CD4-positive, alpha-beta T cell treated with Interleukin-4 for 4 hours (primary cell): ENCODE results near the gene C6orf120.
"Not testable (repeated sequence)": the region's sequence is repeated elsewhere in the genome, so short reads cannot be mapped to it uniquely, and the experiment has no call there.

Experiments used
- DNase-seq: peaks from one replicate; pipeline ENCODE4 v3.0.0-alpha.2; 2020

C6orf120 gene

GRCh38 chr6:169684056-169684455, 17.9 kb upstream of the C6orf120 start:
- no peak for DNase-seq

DNA sequence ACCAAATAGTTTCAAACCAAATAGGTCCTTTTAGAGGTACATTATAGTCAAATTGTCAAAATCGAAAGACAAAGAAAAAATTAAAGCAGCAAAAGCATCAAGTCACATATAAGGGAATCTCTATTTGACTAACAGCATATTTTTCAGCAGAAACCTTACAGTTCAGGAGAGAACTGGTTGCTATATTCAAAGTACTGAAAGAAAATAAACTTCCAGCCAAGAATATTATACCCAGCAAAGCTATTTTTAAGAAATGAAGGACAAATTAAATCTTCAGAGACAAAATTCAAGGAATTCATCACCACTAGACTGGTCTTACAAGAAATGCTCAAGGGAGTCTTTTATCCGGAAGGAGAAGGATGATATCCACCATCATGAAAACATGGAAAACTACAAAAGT, 16.1 kb upstream of the C6orf120 start:
- DNase-seq: no peak

- DNase-seq: no peak
Measured at GRCh38 chr6:169689287-169689686, 12.6 kb upstream of the C6orf120 start.

DNA sequence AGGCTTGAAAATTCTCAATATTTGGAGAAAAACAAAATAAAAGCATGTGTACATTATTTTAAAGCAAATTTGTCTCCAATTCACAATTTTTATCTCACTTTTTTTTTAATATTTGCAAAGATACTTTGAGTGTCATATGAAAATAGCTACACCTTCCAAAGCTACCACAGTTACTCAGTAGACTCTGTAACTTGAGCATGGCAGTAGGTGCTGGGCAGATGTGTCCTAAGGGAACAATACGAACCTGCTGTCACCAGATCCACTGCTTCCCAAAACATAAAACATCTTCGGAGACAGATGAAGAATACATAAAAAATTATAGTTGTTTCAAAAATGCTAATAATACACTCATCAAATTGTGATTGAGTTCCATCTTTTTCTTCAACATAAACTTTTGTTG, 10.7 kb upstream of the C6orf120 start:
- no peak for DNase-seq

DNA sequence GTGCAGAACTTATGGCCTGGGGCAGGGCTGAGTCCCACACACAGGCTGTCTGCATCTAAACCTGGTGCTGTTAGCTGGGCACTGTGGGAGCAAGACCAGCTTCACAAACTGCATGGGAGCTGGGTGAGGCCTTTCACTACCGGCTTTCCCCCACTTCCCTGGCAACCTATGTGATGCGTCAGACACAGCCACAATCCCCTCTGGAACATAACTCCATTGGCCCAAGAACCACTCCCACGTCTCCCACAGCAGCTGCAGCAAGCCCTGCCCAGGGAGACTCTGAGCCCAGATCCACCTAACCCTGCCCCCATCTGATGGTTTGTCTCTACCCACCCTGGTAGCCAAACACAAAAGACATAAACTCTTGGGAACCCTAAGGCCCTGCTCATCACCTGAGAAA, 9.4 kb upstream of the C6orf120 start:
- no peak for DNase-seq

DNA sequence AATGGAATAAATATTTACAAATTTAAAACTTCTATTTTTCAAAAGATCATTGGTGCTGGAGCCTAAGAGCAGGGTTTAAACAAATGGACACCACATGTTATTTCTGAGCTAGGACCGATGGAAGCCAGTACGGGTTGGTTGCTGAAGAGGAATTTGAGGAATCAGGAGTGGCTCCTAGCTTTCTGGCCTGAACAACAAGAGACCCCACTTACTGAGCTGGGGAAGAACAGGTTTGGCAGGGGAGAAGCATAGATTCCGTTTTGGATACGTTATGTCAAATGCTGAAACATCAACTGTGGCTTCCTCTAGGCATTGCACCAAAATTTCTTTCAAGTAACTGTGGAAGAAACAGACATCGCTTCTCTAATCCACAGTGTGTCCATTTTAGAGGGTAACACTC, 6.8 kb upstream of the C6orf120 start:
- no peak for DNase-seq

GRCh38 chr6:169697115-169697514, 4.8 kb upstream of the C6orf120 start:
- DNase-seq: not testable (repeated sequence)

GRCh38 chr6:169700296-169700695, 1.6 kb upstream of the C6orf120 start:
- DNase-seq: no peak

GRCh38 chr6:169701311-169701953, 494 bp upstream of the C6orf120 start:
- no peak for DNase-seq

DNA sequence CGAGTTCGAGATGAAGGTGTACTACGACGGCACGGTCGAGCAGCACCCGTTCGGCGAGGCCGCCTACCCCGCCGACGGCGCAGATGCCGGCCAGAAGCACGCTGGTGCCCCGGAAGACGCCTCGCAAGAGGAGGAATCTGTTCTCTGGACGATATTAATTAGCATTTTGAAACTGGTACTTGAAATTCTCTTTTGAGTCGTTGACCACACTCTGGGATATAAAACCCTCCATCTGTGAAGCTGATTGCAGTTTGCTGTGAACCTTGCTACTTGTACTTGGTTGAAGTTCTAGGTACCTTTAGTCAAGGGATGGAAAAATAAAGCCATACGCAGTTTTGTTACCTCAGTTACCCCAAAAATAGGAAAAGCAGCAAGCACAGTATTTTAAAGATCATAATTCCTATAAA, 917 bp downstream of the C6orf120 start:
- DNase-seq: no peak

DNA sequence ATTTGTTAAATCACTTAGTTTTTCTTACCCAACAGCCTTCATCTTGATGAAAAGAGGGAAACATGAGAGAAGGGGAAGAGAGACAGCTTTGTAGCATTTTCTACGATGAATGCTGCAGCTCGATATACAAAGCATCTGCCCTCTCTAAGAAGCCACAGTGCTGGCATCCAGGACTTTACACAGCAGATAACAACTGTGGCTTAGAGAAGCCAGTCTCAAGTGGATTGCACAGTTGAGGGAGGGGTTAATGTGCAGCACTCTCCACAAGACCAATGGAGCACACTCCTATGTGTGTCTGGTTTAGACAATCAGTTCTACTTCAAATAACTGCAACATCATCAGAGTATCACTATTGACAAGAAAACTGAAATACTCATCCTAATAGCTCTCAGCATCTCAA, 5.8 kb downstream of the C6orf120 start:
- DNase-seq: no peak

DNA sequence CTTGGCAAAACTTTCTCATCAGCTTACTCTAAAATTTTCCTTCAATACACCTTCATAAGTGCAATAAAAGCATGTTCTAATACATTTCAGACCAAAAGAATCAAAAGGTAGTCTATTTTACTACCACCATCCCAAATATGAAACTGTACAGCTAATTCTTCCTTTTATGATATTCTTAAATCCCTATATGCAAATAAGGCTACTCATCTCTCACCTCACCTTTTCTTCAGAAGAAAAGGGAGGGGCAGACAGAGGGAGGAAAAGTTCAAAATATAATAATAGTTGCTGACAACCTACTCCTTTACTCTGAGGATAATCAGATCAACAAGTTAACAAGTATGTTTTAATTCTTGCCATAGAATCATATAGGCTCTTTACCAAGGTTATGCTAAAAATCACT, 7.4 kb downstream of the C6orf120 start:
- DNase-seq: no peak

- DNase-seq: no peak
Measured at GRCh38 chr6:169710009-169710408, 8.1 kb downstream of the C6orf120 start.

GRCh38 chr6:169714178-169714577, 12.3 kb downstream of the C6orf120 start:
- DNase-seq: no peak

DNA sequence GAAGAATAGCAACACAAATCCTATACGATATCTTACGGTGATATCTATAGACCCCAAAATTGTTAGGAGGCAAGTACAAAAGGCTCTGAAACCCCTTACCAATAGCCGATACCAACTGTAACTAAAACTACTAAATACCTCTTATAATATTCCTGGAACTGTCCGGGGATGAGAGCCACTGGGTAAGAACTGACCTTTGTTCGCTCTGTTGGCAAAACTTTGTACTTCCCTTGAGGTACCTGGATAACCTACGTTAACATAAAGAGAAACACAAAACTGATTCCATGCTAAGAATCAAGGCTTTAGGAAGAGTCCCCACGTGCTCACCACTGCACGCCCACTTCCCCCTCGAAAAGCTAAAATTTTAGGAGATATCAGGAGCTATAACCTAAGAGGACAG, 12.7 kb downstream of the C6orf120 start:
- no peak for DNase-seq

- DNase-seq: no peak
Measured at GRCh38 chr6:169719117-169719516, 17.2 kb downstream of the C6orf120 start.

DNA sequence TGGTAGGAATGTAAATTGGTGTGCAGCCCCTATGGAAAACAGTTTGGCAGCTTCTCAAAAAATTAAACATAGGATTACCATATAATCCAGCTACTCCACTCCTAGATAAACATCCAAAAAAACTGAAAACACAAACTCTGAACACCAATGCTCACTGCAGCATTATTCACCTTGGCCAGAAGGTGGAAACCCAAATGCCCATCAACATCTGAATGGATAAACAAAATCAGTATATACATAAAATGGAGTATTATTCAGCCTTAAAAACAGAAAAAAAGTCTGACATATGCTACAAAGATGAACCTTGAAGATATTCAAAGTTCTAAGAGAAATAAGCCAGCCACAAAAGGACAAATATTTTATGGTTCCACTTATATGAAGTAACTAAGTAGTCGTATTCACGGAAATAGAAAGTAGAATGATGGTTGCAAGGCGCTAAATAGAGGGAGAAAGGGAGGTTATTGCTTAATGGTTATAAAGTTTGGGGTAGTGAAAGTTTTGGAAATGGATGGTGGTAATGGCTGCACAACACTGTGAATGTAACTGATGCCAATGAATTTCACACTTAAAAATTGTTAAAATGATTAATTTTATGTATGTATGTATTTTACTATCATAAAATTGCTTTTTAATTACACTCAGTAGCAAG, 18.4 kb downstream of the C6orf120 start:
- no peak for DNase-seq

GRCh38 chr6:169722362-169723199, 20.7 kb downstream of the C6orf120 start:
- DNase-seq: peak; percentile 22

GRCh38 chr6:169723200-169723909, 21.4 kb downstream of the C6orf120 start:
- peak; percentile 61 for DNase-seq

DNA sequence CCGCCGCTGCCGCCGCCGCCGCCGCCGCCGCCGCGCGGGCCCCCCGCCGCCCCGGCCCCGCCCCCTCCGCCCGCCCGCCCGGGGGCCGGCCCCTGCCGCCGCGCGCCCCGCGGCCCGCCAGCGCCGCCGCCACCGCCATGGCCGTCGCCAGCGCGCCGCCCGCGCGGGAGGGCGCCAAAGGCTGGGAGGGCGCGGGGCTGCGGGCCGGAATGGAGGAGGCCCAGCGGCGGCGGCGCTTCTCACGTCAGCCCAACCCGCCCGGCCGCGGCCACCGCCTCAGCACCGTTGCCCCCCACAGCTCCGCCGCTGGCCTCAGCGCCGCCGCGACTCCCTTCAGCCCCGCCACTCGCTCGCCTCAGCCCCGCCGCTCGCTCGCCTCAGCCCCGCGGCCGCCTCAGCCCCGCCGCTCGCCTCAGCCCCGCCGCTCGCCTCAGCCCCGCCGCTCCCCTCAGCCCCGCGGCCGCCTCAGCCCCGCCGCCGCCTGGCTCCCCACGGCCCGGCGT, 22.1 kb downstream of the C6orf120 start:
- DNase-seq: peak; percentile 14

GRCh38 chr6:169724494-169725124, 22.7 kb downstream of the C6orf120 start, which contains the start of gene PHF10:
Gene PHF10, minus strand, starts transcription at chr6:169724500. Its CDS starts 569 bp downstream, at chr6:169723931.
- peak; percentile 61 for DNase-seq
